GM19468 (cell line): ENCODE measurements around the gene SLC3A2.
A peak's percentile ranks its signal among the peaks of the same experiment; 100 is the strongest.

Experiments
- ATAC-seq: cut with Tn5 transposase; IDR thresholded peaks from one replicate; pipeline ENCODE4 v1.9.1; 2021; ENCODE audit warnings: mild to moderate bottlenecking, moderate library complexity, moderate number of reproducible peaks; ENCODE audit not compliant: unreplicated experiment; ENCODE audit errors: extremely low read depth

SLC3A2 gene

GRCh38 chr11:62876712-62877111 is 4.0 kb upstream of the SLC3A2 start:
- ATAC-seq, result no peak

GRCh38 chr11:62879235-62879978 is 1.3 kb upstream of the SLC3A2 start:
- ATAC-seq, result no peak

GRCh38 chr11:62880231-62880802 is 379 bp upstream of the SLC3A2 start:
- no peak for ATAC-seq

DNA sequence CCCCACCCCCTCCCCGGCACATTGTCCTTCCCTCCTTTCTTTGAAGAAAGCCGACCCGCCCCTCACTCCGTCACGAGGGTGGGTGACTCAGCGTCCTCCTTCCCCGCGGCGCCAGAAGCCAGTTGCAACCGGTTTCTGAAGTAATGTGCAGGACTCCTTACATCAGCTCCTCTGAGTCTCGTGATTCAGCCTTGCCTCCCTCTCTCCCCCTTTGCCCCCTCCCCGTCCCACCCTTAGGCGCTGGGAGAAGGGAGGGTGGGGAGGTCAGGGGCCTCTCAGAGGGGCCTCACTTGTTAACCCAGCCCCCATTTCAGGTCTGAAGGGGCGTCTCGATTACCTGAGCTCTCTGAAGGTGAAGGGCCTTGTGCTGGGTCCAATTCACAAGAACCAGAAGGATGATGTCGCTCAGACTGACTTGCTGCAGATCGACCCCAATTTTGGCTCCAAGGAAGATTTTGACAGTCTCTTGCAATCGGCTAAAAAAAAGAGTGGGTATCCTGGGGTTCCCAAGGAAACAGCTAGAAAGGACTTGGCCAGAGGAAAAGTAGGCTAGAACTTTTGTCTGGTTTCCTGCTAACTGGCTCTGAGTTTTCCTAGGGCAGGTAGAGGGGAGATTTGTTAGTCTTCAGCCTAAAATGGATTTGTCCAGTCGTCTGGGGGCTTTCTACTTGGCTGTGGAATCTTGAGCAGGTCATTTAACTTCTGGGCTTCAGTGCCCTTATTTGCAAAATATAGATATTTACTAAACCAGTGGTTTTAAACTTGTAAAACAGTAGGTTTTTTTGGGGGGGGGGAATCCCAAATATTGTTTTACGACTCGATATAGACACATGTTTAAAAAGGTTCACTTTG is 1.1 kb downstream of the SLC3A2 start:
- ATAC-seq, result peak; percentile 19

- no peak for ATAC-seq
These were observed 1.7 kb downstream of the SLC3A2 start for GRCh38 chr11:62882431-62882749.

DNA sequence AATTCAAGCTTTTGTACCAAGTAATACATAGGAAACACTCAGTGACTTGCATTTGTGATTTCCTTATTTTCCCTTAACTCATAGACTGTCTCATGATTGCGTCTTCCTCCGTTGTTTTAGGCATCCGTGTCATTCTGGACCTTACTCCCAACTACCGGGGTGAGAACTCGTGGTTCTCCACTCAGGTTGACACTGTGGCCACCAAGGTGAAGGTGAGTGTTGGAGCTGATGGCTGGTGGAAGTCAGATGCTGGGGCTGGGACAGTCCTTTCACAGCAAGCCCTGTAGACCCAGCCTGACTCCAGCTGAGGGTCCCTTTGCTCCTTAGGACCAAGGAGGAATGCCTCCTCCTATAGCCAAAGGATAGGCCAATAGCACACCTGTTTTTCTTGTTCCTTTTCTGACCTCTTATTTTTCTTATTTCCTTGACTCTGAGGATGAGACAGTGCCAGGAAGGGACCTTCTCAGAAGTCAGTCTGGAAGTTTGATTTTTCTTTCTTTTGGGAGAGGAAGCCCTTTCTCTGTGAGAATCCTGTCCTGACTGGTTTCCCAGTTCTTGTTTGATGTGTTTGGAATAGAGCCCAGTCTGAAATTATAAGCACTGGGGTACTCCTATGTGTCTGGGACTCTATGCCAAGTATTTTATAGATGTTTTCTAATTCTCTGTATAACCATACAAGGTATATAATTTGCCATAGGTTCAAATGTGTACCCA is 2.2 kb downstream of the SLC3A2 start:
- ATAC-seq, result no peak

- ATAC-seq, result no peak
These were observed 3.0 kb downstream of the SLC3A2 start for GRCh38 chr11:62883673-62884072.

- ATAC-seq, result no peak
These were observed 4.5 kb downstream of the SLC3A2 start for GRCh38 chr11:62885137-62885750.

GRCh38 chr11:62888406-62888805 is 7.7 kb downstream of the SLC3A2 start:
- no peak for ATAC-seq

DNA sequence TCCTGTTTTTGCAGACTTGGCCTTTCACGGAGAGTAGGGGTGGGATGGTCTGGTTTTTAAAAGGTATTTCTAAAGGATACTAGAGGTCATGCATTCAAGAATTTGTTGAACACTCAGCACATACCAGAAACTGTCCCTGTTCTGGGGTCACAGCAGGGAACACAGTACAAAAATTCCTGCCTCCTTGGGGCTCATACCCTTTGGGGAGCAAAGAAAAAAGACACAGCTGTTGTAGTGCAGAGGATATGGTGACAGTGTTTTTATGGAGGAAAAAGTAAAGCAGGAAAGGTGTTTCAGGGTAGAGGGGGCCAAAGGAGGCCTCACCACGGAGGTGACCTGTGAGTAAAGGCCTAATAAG is 8.4 kb downstream of the SLC3A2 start:
- no peak for ATAC-seq

DNA sequence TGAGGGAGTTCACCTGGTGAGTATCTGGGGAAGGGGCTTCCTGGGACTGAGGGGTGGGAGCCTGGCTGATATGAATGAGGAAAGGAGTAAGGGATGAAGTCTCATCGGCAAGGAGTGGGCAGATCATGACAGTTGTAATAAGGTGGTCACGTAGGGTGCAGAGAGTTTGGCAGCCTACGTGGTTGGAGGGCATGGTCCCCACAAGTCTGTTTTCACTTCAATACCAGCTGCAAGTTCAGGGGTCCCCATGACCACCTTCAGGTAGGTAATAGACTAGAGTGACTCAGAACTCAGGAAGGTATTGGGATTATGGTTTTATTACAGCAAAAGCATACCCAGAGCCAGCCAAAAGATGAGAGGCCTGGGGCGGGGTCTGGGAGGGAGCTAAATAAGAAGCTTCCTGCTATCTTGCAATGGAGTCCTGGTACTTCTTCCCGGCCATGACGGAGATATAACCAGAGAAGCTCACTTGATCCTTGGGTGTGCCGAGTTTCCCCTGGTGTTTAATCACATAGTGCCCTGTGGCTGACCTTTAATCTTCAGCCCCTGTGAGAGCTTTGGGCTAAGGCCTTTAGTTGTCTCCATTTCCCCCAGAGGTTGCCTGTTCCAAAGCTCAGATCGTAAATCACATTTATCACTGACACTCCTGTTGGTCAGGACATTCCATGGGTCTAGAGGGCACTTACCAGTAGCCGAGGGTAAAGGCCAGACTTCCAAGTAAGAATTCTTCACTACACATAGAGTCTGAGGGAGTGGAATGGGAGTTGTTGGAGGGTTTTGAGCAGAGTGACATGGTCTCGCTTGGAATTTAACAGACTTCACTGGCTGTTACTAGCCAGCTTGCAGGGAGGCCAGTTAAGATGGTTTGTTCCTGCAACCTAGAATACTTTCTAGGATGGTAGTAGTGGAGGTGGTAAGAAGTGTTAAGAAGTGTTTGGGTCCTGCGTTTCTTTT is 9.1 kb downstream of the SLC3A2 start:
- ATAC-seq, result no peak

- no peak for ATAC-seq
These were observed 11.6 kb downstream of the SLC3A2 start for GRCh38 chr11:62892077-62892922.

- no peak for ATAC-seq
These were observed 14.8 kb downstream of the SLC3A2 start for GRCh38 chr11:62895501-62895900.

- ATAC-seq, result no peak
These were observed 15.4 kb downstream of the SLC3A2 start for GRCh38 chr11:62896049-62896448.

DNA sequence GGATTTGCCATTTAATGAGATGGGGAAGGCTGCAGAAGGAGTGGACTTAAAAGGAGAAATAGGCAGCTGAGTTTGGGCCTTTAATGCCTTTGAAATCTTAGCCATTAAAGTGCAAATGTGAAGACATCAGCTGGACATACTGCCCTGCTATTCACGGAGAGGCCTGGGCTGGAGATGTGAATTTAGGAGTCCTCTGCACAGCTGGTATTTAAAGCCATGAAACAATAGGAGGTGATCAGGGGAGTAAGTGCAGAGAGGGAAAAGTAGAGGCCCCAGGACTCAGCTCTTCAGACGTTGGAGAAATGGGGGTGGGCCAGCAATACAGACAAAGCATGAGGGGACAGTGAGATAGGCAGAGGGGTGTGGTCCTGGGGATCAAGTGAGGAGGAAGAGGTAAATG is 16.6 kb downstream of the SLC3A2 start:
- ATAC-seq, result no peak

DNA sequence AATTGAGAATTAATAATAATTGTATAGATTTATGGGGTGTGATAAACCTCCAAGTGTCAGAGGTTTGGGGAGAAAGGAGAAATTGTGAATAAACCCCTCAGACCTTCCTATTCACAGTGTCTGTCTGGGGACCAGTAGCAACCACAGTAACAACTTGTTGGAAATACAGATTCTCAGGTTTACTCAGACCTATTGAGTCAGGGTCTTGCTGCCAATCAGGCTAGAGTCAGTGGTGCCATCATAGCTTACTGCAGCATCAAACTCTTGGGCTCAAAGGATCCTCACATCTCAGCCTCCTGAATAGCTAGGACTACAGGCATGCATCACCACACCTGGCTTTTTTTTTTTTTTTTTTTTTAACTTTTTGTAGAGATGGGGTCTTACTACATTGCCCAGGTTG is 17.3 kb downstream of the SLC3A2 start:
- ATAC-seq, result no peak

GRCh38 chr11:62902932-62903331 is 22.2 kb downstream of the SLC3A2 start:
- no peak for ATAC-seq

DNA sequence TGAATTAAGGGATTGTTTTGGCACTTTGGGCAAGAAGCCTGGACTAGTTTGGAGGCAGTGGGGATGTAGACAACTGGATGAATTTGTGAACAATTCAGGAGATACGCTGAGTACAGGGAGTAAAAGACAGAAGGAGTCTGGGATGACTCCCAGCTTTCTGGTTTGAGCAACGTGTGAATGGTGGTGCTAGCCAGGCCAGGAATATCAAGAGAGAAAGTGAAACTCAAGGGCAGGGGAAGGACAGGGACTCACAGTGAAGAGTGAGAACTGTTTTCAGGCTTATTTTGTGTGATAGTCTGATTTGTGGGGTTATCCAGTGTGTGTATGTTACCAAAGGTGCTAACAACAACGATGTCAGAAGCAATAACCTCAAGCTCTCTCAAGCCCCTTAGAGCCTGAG is 24.6 kb downstream of the SLC3A2 start:
- ATAC-seq, result no peak
